ENCODE results near the gene ADD1. TPM values are rescaled to one million over a fixed set of nuclear protein-coding genes. Genes with fewer than 3 reads are reported as not detected.

ADD1 gene
- total RNA-seq, 1 donor from 2014 or later = 131 TPM

DNA sequence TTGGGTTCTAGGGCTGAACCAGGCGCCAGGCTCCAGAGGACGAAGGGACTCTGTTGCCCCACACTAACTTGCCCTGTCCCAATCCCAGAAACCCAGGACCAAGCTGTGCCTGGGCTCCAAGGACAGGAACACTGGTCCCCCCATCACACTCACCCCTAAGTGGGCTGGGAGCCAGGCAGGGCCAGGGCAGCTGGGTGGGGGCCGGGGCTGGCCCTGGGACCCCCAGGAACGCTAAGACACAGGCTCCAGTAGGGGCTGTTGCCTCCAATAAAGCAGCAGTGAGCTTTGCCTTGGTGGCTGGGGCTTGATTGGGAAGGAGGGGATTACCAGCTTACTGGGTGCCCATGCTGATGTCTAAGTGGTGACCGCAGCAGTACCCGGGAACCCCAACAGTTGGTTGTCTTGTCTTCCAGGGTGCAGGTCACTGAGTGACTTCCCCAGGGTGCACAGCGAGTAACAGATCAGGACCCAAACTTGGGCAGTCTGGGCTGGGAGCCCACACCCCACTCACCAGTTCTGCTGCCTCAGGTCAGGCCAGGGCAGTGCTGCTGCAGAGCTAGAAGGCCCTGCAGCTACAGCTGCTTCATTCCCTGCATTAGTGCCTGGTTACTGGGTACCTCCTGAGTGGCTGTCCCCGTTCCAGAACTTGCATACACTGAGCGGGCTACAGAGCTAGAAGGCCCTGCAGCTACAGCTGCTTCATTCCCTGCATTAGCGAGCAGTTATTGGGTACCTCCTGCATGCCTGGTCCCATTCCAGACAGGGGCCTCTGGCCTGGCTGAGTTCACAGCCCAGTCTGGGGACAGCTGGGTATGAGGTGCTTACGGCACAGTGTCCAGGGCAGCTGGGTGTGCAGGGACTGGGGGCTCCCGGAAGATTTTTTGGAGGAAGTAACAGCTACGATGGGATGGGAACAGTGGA is 9.4 kb upstream of the ADD1 start:
- no peak for TF ChIP-seq EZH2 (IDR thresholded peaks at IDR 0.05)
- no peak for TF ChIP-seq CTCF (IDR thresholded peaks at IDR 0.05)
- TF ChIP-seq EZH2phosphoT487 (IDR thresholded peaks at IDR 0.05) = no peak
- no peak overlapping the region for H3K4me2 ChIP-seq
- no peak overlapping the region for H3K4me3 Mint-ChIP-seq
- H3K9me3 Mint-ChIP-seq = no peaks in the 10 kb centered on the region
- H2AFZ ChIP-seq (replicated peaks) = no peak overlapping the region
- H3K27ac Mint-ChIP-seq = no peak overlapping the region
- H3K27me3 Mint-ChIP-seq (ENCODE audit: insufficient read depth, low read depth) = no peaks in the 10 kb centered on the region
- no peak overlapping the region for H3K27ac ChIP-seq
- H3K36me3 ChIP-seq = no peaks in the 10 kb centered on the region
- H3F3A ChIP-seq (ENCODE audit: low read depth) = peaks cover 15% of the 10 kb centered on the region
- H4K20me1 ChIP-seq (ENCODE audit: low read depth) = no peaks in the 10 kb centered on the region
- H3K4me1 ChIP-seq = peaks cover 7% of the 10 kb centered on the region
- H3K4me1 Mint-ChIP-seq = peaks cover 18% of the 10 kb centered on the region
- no peak overlapping the region for H3K4me3 ChIP-seq
- no peaks in the 10 kb centered on the region for H3K9me3 ChIP-seq (ENCODE audit: low read depth)
- peaks cover 1% of the 10 kb centered on the region for H3K36me3 Mint-ChIP-seq
- H3K27me3 ChIP-seq = no peaks in the 10 kb centered on the region
- H3K79me2 ChIP-seq (ENCODE audit: low read depth) = no peaks in the 10 kb centered on the region
- no peak overlapping the region for H3K9ac ChIP-seq
- no peak for DNase-seq (ENCODE audit: low spot score)

GRCh38 chr4:2835978-2836377 is 7.7 kb upstream of the ADD1 start:
- H3K4me1 ChIP-seq = peaks cover 7% of the 10 kb centered on the region
- H3K4me1 Mint-ChIP-seq = peaks cover 18% of the 10 kb centered on the region
- H3K27ac ChIP-seq = no peak overlapping the region
- H3K36me3 Mint-ChIP-seq = peaks cover 3% of the 10 kb centered on the region
- H3K36me3 ChIP-seq = peaks cover 3% of the 10 kb centered on the region
- no peak overlapping the region for H3K4me2 ChIP-seq
- H3K9me3 Mint-ChIP-seq = peaks cover 6% of the 10 kb centered on the region
- no peak overlapping the region for H3K27ac Mint-ChIP-seq
- H3K9me3 ChIP-seq (ENCODE audit: low read depth) = no peaks in the 10 kb centered on the region
- H3K4me3 Mint-ChIP-seq = no peak overlapping the region
- TF ChIP-seq CTCF (IDR thresholded peaks at IDR 0.05) (no peak), EZH2 (IDR thresholded peaks at IDR 0.05) (no peak)
- H3K9ac ChIP-seq = no peak overlapping the region
- no peaks in the 10 kb centered on the region for H3K27me3 Mint-ChIP-seq (ENCODE audit: insufficient read depth, low read depth)
- no peak overlapping the region for H2AFZ ChIP-seq (replicated peaks)
- H3K79me2 ChIP-seq (ENCODE audit: low read depth) = no peaks in the 10 kb centered on the region
- no peak for DNase-seq (ENCODE audit: low spot score)
- no peaks in the 10 kb centered on the region for H3K27me3 ChIP-seq
- H3F3A ChIP-seq (ENCODE audit: low read depth) = peaks cover 15% of the 10 kb centered on the region
- H4K20me1 ChIP-seq (ENCODE audit: low read depth) = no peaks in the 10 kb centered on the region
- H3K4me3 ChIP-seq = no peak overlapping the region

DNA sequence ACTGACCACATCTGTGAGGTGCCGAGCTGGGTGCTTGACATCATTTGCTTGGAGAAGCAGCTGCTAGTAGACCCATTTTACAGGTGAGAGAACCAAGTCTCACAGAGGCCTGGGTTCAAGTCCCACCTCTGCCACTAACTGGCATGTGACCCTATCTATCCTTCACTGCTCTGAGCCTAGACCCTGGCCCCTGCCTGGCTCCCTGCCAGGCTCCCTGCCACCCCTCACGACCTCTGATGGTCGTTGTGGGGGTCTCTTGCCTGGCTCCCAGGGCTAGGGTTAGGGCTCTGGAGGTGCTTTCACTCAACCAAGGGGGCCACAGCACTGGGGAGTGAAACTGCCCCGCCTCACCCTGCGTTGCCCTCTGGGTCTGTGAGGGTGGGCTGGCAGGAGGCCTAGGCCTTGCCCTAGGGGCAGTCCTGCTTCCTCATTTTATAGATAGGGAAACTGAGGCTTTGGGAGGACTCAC is 7.2 kb upstream of the ADD1 start:
- H2AFZ ChIP-seq (replicated peaks) = no peak overlapping the region
- no peak overlapping the region for H3K4me3 ChIP-seq
- peaks cover 3% of the 10 kb centered on the region for H3K36me3 ChIP-seq
- H3K4me3 Mint-ChIP-seq = no peak overlapping the region
- no peak for TF ChIP-seq EZH2 (IDR thresholded peaks at IDR 0.05)
- no peak for TF ChIP-seq CTCF (IDR thresholded peaks at IDR 0.05)
- TF ChIP-seq EZH2phosphoT487 (IDR thresholded peaks at IDR 0.05) = no peak
- no peaks in the 10 kb centered on the region for H3K27me3 Mint-ChIP-seq (ENCODE audit: insufficient read depth, low read depth)
- peaks cover 15% of the 10 kb centered on the region for H3F3A ChIP-seq (ENCODE audit: low read depth)
- no peaks in the 10 kb centered on the region for H3K9me3 ChIP-seq (ENCODE audit: low read depth)
- no peaks in the 10 kb centered on the region for H4K20me1 ChIP-seq (ENCODE audit: low read depth)
- DNase-seq (ENCODE audit: low spot score) = no peak
- no peak overlapping the region for H3K4me2 ChIP-seq
- peaks cover 18% of the 10 kb centered on the region for H3K4me1 Mint-ChIP-seq
- H3K27me3 ChIP-seq = no peaks in the 10 kb centered on the region
- H3K9me3 Mint-ChIP-seq = peaks cover 7% of the 10 kb centered on the region
- H3K9ac ChIP-seq = no peak overlapping the region
- no peaks in the 10 kb centered on the region for H3K79me2 ChIP-seq (ENCODE audit: low read depth)
- no peak overlapping the region for H3K27ac Mint-ChIP-seq
- H3K4me1 ChIP-seq = peaks cover 7% of the 10 kb centered on the region
- H3K27ac ChIP-seq = no peak overlapping the region
- H3K36me3 Mint-ChIP-seq = peaks cover 3% of the 10 kb centered on the region

All from neural progenitor cell (in vitro differentiated cells).